ENCODE measurements around the gene GSK3B. TPM values are rescaled to one million over a fixed set of nuclear protein-coding genes. Genes with fewer than 3 reads are reported as not detected.

The GSK3B gene
- total and polyA plus RNA-seq, 8 donors = 6.2 to 59.1 (median 15.6) TPM

- intact Hi-C loops (cut with DNase I; ENCODE audit: low total_unique reads) = no loop called here
- Histone ChIP-seq H3K36me3 (peaks cover 0 to 11% (median 2%) of the 10 kb centered on the region in 4 donors), H3K27me3 (no peaks in the 10 kb centered on the region), H3K4me3 (no peak overlapping the region), H3K9me3 (no peaks in the 10 kb centered on the region), H3K4me1 (peaks cover 0 to 5% (median 0%) of the 10 kb centered on the region in 4 donors), H3K27ac (no peak overlapping the region)
- no peak for DNase-seq
- WGBS, 5 donors = 87 to 93% (median 89%) methylated on average over 11 of the region's 11 CpGs
- TF ChIP-seq POLR2AphosphoS5 (IDR thresholded peaks at IDR 0.05) (no peak), POLR2A (IDR thresholded peaks at IDR 0.05) (no peak), CTCF (IDR thresholded peaks at IDR 0.05) (no peak)
Measured at GRCh38 chr3:119978554-119979208, 115.6 kb downstream of the GSK3B start.

DNA sequence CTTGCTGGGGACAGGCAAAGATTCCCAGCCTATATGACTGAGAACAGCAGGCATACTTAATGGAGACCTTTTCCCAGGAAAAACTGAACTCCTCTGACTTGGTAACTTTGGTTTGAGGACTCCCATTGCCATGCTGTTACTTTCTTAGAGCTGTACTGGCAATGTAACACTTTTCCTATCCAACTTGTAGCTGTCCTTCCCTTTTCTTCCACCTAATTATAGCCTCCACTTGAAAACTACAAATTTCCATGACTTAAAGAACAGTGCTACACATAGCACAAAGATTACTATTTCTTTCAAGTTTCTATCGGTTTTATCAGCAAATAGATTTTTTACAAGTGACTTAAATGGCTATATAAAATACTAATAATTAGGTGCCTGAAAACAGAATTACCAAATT lies 116.9 kb downstream of the GSK3B start:
- intact Hi-C loops (cut with DNase I; ENCODE audit: low total_unique reads) = no loop called here
- no peaks in the 10 kb centered on the region for H3K9me3 ChIP-seq
- H3K4me1 ChIP-seq = peaks cover 0 to 5% (median 2%) of the 10 kb centered on the region in 4 donors
- 63 to 78% (median 64%) methylated on average over 1 of the region's 1 CpG for WGBS, 5 donors
- no peak overlapping the region for H3K4me3 ChIP-seq
- peaks cover 0 to 11% (median 2%) of the 10 kb centered on the region in 4 donors for H3K36me3 ChIP-seq
- no peak overlapping the region for H3K27ac ChIP-seq
- no peak for DNase-seq
- no peak for TF ChIP-seq POLR2AphosphoS5 (IDR thresholded peaks at IDR 0.05)
- no peak for TF ChIP-seq POLR2A (IDR thresholded peaks at IDR 0.05)
- no peak for TF ChIP-seq CTCF (IDR thresholded peaks at IDR 0.05)
- H3K27me3 ChIP-seq = no peaks in the 10 kb centered on the region

DNA sequence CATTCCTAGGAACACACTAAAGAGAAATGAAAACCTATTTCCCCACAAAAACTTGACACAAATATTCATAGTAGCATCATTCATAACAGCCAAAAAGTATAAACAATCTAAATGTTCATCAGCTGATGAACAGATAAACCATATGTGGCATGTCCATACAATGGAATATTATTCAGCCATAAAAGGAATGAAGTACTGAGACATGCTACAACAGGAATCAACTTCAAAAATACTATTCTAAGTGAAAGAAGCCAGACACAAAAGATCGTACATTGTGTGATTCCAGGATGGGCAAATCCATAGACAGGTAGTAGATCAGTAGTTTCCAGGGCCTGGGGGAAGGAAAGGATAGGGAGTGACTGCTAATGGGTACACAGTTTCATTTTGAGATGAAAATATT lies 118.0 kb downstream of the GSK3B start:
- no peak for TF ChIP-seq POLR2A (IDR thresholded peaks at IDR 0.05)
- no peak for TF ChIP-seq EP300 (IDR thresholded peaks at IDR 0.05)
- TF ChIP-seq CTCF (IDR thresholded peaks at IDR 0.05) = no peak
- TF ChIP-seq POLR2AphosphoS5 (IDR thresholded peaks at IDR 0.05) = no peak
- 91 to 100% (median 95%) methylated on average over 1 of the region's 1 CpG for WGBS, 5 donors
- Histone ChIP-seq H3K36me3 (peaks cover 0 to 1% (median 0%) of the 10 kb centered on the region in 4 donors), H3K27me3 (no peaks in the 10 kb centered on the region), H3K4me3 (no peak overlapping the region), H3K27ac (no peak overlapping the region), H3K9me3 (no peaks in the 10 kb centered on the region), H3K4me1 (peaks cover 0 to 5% (median 2%) of the 10 kb centered on the region in 4 donors)
- intact Hi-C loops (cut with DNase I; ENCODE audit: low total_unique reads) = no loop called here
- no peak for DNase-seq

- Histone ChIP-seq H3K36me3 (no peaks in the 10 kb centered on the region), H3K4me1 (peaks cover 0 to 5% (median 0%) of the 10 kb centered on the region in 4 donors), H3K9me3 (no peaks in the 10 kb centered on the region), H3K4me3 (no peak overlapping the region), H3K27ac (no peak overlapping the region), H3K27me3 (no peaks in the 10 kb centered on the region)
- DNase-seq = no peak
- TF ChIP-seq POLR2AphosphoS5 (IDR thresholded peaks at IDR 0.05) (no peak), POLR2A (IDR thresholded peaks at IDR 0.05) (no peak), CTCF (IDR thresholded peaks at IDR 0.05) (no peak), EP300 (IDR thresholded peaks at IDR 0.05) (no peak)
- WGBS, 5 donors = 85 to 95% (median 91%) methylated on average over 2 of the region's 2 CpGs
- intact Hi-C loops (cut with DNase I; ENCODE audit: low total_unique reads) = no loop called here
Measured at GRCh38 chr3:119974656-119975055, 119.6 kb downstream of the GSK3B start.

All from stomach (tissue), 9 donors.